ENCODE data around the gene BANP.
"Not testable (repeated sequence)": the region's sequence is repeated elsewhere in the genome, so short reads cannot be mapped to it uniquely, and the experiment has no call there.

The BANP gene, protein sequence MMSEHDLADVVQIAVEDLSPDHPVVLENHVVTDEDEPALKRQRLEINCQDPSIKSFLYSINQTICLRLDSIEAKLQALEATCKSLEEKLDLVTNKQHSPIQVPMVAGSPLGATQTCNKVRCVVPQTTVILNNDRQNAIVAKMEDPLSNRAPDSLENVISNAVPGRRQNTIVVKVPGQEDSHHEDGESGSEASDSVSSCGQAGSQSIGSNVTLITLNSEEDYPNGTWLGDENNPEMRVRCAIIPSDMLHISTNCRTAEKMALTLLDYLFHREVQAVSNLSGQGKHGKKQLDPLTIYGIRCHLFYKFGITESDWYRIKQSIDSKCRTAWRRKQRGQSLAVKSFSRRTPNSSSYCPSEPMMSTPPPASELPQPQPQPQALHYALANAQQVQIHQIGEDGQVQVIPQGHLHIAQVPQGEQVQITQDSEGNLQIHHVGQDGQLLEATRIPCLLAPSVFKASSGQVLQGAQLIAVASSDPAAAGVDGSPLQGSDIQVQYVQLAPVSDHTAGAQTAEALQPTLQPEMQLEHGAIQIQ

DNA sequence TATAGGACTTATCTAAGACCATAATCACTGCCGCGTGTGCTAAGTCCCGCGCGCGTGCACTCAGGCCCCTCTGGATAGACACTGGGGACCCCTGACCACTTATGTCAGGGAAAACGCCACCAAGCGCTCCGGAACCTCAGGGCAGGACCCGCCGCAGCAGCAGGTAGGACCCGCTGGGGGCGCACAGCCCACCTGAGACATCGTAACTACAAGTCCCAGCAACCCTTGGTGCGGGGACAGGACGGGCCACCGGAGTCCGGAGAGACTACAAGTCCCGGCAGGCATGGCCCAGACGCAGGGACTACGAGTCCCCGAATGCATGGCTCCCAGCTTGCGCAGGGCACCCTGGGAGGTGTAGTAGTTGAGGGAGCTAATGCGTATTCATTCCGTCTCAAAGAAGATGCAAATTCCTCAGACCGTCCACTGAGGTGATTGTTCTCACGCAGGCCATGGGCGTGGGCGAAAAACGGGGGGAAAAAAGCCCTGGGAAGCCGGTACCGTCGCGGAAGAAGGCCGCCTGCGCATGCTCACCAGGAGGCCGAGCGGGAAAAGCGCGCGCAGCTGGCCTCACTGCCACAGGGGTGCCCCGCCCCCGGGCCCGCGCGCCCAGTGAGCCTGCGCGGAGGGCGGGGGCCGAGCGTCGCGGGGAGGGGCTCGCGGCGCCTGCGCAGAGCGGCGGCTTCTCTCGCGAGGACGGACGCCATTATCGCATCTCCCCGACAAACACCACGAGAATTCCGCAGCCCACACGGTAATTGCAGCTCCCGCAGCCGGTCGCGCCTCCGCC is at the start of gene BANP:
BANP (plus strand) TSS at position 670 of the 787 bp plus-strand sequence. CDS start 23,682 bp downstream, outside the sequence.
- peak; percentile 82 for DNase-seq

DNA sequence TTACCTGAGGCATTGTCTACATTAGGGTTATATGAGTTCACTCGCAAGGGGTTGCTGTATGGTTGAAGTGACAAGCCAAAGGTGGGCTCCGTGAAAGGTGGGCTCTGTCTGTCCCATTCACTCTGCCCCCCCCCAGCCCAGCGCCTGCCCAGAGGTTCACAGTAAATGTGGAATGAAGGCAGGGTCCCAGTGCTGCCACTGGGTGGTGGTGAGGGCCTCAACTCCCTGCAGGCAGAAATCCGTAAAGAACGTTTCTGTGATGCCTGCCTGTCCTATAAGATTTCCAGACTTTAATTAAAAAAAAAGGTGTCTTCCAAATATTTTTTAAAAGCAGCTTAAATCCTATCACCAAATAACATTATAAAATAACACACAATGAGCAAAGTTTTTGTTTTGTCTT is 46.3 kb upstream of the BANP start:
- not testable (repeated sequence) for DNase-seq

DNA sequence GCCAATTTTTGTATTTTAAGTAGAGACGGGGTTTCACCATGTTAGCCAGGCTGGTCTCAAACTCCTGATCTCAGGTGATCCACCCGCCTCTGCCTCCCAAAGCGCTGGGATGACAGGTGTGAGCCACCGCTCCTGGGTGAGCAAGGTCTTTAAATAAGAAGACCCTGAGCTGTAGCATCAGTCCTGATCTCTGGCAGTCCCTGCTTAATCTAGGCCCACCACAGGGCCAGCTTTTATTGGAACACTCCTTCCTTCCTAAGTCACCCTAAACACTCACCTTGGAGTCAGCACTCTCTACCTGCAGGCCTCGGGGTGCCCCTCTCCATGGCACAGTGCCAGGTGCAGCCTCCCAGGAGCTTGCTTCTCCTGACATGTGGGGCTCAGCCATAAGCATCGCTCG is 45.7 kb upstream of the BANP start:
- DNase-seq = not testable (repeated sequence)

DNA sequence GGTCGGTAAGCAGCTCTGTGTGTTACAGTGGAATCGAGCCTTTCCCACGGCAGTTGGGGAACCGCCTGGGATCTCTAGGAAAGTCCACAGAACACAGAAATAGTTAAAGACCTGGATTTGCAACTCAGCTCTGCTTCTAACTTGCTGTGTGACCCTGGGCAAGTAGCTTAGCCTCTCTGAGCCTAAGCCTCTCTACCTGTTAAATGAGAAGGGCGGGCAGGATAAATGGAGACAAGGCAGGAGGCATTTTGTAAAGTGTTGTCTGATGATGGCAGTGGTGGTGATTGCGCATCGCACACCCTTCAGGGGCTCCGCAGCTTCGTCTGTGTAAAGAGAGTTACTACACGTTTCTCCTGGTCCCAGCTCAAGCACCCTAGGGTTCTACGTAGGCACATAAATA is 43.1 kb upstream of the BANP start:
- DNase-seq = not testable (repeated sequence)

DNA sequence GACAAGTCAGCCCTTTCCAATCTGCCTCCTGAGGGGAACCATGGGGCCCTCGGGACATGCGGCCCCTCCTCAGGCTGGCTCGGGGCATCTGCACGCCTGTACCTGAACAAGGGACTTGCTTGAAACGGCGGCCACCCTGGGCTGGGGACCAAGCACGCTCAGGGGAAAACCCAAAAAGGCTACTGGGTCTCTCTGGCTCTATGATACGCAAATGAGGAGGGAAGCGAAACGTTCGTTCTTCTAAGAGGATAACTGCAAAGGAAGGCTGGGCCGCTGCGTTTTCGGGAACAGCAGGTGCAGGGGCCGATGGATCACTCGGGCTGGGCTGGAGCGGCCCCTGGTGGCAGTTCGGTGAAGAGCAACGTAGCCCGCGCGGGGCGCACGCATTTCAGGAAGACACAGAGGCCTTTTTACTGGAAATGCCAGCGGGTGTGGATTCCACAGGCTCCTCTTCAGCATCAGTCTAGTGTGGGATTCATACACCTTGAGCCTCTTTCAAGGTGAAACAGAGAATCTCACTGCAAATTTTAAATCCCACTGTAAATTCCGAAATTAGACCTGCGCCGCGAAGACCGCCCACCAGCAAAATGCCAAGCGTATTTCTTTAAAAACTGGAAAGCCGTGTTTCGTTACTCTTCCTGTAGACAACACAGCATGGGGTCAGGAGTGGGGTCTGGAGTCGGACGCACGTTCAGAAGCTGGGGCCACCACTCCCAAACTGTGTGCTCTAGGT is 41.9 kb upstream of the BANP start:
- not testable (repeated sequence) for DNase-seq

DNA sequence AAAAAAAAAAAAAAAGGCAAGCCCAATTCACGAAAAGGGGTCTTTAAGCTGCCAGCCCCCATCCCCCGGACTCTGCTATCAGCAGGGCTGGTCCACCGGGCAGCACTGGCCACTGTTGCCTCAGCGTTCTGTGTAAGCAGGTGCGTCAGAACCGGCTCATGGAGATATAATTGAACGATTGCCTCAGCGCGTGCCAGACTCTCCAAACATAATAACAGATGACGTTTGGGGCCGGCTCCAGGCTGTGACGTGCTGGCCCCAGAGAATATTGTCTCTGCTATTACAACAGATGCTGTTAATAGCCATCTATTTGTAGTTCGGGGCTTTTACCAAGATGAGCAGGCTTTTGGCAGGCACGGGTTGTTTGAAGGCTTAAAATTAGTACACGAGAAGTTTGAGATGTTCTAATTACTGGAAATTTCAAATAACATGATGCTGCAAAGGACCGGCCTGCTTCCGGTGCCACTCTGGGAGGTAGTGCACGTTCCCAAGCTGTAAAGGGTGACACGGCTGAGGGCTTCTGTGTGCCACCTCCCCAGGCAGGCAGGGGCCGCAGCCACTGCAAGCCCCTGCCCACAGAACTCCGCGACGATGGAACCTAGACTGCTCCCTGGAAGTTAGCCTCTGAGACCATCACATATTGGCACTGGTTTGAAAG is 40.0 kb upstream of the BANP start:
- not testable (repeated sequence) for DNase-seq

DNA sequence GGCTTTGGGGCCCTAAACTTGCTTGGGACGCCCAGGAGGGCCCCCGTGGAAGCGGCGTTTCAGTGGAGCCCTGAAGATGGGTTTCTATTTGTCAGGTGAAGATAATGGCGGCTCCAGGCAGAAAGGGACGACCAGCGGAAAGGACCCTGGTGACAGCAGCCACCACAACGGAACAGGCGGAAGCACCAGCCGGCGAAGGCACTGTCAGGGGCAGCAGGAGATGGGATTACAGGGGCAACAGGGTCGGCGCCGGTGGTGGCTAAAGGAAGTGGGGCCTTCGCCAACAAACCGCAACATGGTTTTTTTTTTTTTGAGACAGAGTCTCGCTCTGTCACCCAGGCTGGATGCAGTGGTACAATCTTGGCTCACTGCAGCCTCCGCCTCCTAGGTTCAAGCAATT is 38.5 kb upstream of the BANP start:
- not testable (repeated sequence) for DNase-seq

DNA sequence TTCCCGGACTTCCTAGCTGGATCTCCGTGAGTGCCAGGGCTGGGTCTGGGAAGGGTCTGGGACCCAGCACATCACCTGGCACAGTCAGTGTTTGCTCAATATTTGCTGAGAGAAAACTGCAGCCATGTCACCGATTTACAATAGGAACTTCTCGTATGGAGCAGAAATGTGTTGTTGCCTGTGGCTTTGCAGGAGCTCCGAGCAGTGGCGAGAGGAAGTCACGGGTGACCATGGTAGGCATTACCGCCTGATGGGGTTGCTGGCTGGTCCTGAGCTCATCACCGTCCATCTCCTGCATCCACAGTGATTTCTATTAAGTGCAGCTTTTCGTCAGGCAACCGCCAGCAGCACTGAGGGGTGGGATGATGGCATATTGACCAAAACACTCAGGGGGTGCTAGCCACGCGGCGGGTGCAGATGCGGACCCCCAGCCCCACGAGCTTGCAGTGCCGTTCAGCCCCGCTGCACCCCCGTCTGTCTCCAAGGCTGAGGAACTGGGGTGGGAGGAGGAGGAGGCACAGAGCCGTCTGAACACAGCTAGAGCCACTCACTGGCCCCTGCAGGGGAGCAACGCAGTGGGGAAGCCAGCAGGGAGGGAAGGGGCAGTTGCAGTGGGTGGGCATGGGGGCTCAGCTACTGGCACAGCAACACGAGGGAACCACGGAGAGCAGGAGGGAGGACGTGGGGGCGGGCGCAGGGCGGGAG is 37.1 kb upstream of the BANP start:
- not testable (repeated sequence) for DNase-seq

DNA sequence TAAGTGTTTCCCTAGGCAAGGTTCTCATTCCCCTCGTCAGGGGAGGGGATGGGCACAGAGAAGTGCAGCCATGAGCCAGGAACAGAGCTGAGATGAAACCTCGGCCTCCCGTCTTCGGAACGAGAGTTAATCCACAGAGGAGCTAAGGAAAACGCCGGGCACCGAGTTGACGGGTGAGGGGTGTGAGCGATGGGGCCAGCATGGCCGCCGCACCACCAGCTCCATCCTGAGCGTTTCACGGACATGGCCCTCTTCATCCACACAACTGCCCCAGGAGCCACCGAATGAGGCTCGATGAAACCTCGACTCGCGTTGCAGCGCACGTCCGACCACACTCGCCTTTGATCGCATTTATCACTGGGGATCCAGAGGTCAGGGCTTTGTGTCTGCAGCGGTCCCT is 36.4 kb upstream of the BANP start:
- no peak for DNase-seq

DNA sequence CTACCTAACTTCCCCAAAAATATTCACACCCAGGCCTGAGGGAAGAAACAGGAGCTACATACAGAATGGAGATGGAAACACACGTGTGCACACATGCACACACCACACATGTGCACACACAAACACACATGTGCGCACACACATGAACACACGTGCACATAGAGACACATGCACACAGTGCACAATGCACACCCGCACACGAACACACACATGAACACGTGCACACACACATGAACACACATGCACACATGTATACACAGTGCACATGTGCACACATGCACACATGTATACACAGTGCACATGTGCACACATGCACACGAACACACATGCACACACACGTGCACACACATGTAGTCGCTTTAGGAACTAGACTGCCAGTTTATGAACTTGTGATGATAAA is 33.7 kb upstream of the BANP start:
- no peak for DNase-seq

DNA sequence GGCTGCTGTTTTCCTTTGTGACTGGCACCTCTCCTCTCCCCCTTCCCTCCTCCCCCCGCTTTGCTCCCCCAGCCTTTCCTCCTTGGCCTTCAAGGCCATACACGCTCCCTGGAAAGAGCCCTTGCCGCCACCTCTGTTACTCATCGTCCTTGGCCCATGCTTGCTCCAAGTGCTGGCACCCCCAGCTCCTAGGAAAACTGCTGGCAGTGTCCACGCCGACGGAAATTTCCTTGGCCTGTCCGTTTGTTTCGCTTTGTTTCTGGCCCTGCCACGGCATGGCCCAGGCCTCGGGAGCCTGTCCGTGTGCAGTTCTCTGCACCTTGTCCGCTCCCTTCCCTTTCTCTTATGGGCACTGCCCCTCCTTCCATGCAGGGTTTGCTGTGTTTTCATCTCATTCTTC is 32.9 kb upstream of the BANP start:
- DNase-seq = no peak

DNA sequence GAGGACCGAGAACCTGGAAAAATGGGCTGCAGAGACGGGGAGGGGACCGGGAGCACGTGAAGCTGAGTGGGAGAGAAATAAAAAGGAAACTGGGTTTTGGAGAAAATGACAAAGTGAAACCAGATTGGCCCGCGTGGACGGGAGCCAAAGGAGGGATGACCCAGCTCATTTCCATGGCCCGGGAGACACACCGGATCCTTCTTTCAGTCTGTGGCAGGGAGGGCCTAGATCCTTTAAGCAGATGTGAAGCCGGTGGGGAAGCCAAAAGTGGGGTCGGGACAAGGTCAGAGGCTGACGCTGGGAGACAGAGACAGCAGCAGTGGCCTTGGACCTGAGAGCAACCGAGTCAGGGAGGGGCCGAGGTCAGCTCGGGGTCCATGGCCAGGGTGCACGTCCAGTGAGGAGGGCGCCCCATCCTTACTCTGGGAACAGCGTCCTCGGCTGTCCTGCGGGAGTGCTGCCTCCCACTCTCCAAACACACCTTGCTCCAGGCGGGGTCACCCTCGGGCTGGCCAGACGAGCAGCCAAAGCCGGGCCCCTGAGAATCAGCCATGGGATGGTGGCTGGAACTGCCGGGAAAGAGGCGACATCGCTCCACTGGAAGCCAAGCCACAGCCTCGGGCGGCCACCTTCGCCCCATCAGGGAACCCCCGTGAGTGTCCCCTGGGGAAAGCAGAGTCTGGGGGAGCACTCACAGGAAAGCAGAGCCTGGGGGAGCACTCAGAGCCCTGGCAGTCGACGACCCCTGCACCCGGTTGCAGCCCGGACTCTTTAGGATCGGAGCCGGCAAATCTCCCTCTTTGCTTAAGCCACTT is 32.2 kb upstream of the BANP start:
- DNase-seq = no peak

DNA sequence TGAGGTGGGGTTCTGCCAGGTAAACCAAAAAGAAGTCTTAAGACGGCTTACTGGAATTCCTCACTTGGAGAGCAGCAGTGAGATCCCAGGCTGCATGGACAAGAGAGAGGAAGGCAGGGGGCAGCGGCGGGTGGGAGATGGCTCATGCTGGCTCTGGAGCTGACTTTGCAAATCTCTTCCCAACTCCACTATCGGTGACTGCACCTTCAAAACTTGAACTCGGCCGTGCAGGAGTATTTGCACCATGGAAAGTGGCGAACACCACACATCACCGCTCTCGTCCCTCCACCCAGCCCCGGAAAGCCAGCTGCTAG is 31.6 kb upstream of the BANP start:
- DNase-seq = no peak

DNA sequence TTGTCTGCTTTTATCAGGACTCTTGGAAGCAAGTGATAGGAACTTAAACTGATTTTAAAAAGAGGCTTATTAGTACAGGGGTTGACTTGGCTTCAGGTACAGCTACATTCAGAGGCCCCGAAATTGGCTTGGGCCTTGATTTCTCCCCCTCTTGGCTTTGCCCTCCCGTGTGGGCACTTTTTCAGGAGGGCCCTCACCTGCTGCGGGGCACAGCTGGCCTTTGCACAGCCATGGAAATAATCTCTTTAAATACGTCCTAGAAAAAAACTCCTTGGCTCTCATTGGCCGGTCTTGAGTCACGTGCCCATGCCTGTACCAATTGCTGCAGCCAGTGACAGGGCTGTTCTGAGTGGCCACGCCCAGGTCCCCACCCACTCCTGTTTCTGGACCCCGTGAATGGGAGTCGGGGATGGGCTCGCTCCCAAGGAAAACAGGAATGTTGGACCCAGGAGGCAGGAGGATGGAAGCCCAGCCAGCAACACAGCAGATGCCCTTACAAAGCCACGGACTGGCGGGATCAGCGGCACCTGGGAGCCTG is 29.9 kb upstream of the BANP start:
- no peak for DNase-seq

DNA sequence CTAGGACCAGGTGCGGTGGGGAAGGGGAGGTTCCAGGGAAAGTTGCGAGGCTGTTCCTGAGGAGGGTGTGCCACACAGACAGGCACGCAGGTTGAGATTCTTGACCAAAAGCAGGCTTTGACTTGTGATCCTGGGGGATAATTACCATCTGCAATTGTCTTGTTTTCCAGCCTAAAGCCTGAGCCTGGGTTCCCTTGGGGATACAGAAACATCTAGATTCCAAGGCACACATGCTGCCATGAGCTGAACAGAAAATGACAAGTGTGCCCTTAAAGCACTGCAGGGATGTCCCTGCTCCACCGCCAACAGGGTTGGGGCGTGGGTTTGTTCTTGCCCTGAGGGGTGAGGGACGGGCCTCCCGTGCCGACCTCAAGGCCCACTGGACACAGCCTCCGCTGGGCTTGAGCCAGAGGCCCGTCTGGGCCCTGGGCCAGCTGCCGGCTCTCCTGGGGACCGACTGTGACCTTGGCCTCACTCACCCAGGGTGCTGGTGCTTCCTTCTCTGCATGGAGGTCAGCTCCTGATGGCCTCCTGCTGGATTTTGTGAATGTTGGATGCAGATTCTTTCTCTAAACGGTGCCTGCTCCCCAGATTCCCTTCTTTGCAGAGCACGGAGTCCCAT is 28.9 kb upstream of the BANP start:
- DNase-seq = no peak

DNA sequence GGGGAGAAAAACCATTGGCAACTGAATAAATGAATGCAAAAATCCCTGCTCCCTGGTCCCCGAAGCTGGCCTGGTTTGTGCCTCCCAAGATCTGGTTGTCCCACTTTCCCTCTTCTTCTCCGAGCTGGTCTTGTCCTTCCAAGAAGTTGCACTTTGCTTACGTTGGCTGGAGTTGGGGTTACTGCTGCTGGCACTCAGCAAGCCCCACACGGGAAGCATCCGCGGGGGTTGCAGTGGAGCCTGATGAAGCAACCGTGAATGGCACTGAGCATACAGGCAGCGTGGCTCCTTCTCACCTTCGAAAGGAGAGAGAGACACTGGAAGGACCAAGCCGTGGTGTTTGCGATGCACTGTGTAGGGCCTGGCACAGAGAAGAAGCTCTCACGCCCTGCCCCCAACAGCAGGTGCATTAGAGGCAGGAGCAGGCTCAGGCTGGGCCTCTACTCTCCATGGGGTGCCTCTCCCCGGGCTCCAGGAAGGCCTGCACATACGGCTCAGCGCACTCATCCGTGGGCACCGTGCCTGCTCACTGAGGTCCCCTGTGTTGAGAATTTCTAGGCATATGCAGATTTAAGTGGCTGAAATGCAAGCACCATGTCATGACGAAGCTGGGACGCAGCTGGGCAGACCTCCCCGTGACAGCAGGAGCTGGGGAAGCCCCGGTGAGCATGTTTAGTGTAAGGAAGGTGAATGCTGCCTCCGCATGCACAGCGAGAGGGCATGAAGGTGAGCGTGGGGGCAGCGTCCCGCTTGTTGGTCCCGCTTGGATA is 27.0 kb upstream of the BANP start:
- no peak for DNase-seq

DNA sequence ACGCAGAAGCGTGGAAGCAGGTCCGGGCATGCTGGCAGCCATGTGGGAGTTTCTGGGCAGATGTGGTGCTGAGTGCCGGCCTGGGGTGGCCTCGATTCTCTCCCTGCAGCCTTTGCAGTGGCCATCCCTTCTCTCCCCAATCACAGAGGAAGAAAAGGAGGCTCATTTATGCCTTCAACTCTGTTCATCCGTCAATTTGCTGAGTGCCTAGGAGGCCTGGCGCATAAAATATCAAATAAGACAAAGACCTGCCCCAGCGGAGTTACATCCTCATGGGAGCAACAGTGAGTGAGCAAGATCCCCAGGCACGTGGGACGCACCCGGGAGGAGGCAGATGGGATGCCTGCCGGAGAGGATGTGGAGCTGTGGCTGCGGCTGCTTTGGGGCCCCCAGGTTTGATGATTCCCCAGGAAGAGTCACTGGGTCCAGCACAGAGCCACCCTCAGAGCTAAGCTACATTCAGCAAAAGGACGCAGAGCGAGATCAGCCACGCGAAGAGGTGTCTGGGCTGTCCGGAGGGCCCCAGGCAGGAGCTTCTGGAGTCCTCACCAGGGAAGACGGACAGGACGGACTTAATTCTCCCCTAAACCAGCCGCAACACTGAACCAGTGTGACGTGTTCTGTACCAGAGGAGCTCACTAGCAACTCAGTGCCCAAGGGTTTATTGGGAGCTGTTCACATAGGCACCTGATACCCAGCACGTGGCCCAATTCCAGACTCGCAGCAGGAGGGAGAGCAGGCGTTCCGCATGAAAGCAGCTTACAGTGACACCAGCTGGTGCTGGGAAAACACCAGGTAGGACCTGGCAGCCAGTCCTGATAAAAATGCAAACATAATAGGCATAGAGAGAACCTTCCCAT is 26.2 kb upstream of the BANP start:
- DNase-seq = no peak

All from NCI-H1048 (cell line).